ENCODE data around the gene ZC3H12A.
"Not testable (repeated sequence)": the region's sequence is repeated elsewhere in the genome, so short reads cannot be mapped to it uniquely, and the experiment has no call there.

The ZC3H12A gene

GRCh38 chr1:37502791-37503190 lies 28.4 kb downstream of the ZC3H12A start:
- DNase-seq: not testable (repeated sequence)

GRCh38 chr1:37506740-37507139 lies 32.4 kb downstream of the ZC3H12A start:
- DNase-seq: no peak

GRCh38 chr1:37509181-37509580 lies 34.8 kb downstream of the ZC3H12A start:
- no peak for DNase-seq

- DNase-seq: no peak
Measured at GRCh38 chr1:37513795-37514349, 39.5 kb downstream of the ZC3H12A start.

- DNase-seq: peak; percentile 16
Measured at GRCh38 chr1:37514350-37515184, 40.2 kb downstream of the ZC3H12A start, which contains the start of gene MEAF6. MEAF6 (minus strand) TSS chr1:37514766; CDS start chr1:37514746, 20 bp downstream.

GRCh38 chr1:37515185-37516034 lies 41.0 kb downstream of the ZC3H12A start:
- no peak for DNase-seq

GRCh38 chr1:37517569-37517968 lies 43.2 kb downstream of the ZC3H12A start:
- DNase-seq: no peak

GRCh38 chr1:37518241-37518640 lies 43.9 kb downstream of the ZC3H12A start:
- DNase-seq: not testable (repeated sequence)

GRCh38 chr1:37518929-37519328 lies 44.5 kb downstream of the ZC3H12A start:
- DNase-seq: not testable (repeated sequence)

- DNase-seq: no peak
Measured at GRCh38 chr1:37519613-37520012, 45.2 kb downstream of the ZC3H12A start.

- not testable (repeated sequence) for DNase-seq
Measured at GRCh38 chr1:37529888-37530287, 55.5 kb downstream of the ZC3H12A start.

GRCh38 chr1:37532418-37533156 lies 58.2 kb downstream of the ZC3H12A start:
- DNase-seq: not testable (repeated sequence)

GRCh38 chr1:37533317-37534093 lies 59.1 kb downstream of the ZC3H12A start:
- DNase-seq: no peak
